SK-N-SH treated with all-trans-retinoic acid at 6 μM for 48 hours (cell line): Measurements from ENCODE around the gene PIK3AP1.

Source experiments
- PATZ1 ChIP-seq: fragments of 250-450 bp; sonication (Bioruptor Pico); IDR thresholded peaks from 2 replicates; pipeline ENCODE4 v1.8.0; 2020; ENCODE audit warnings: mild to moderate bottlenecking, moderate library complexity, borderline replicate concordance
- POU6F1 ChIP-seq: fragments of 250-450 bp; sonication (Bioruptor Pico); IDR thresholded peaks from 2 replicates; pipeline ENCODE4 v1.8.0; 2021; ENCODE audit warnings: low read depth, mild to moderate bottlenecking, moderate library complexity, borderline replicate concordance
- PPARA ChIP-seq: fragments of 250-450 bp; sonication (Bioruptor Pico); IDR thresholded peaks from 2 replicates; pipeline ENCODE4 v1.5.0; 2020; ENCODE audit warnings: mild to moderate bottlenecking, borderline replicate concordance
- TSHZ2 ChIP-seq: fragments of 250-450 bp; sonication (Bioruptor Pico); IDR thresholded peaks from 2 replicates; pipeline ENCODE4 v1.5.0; 2020; ENCODE audit warnings: mild to moderate bottlenecking, moderate library complexity
- ZFP3 ChIP-seq: fragments of 250-450 bp; sonication (Bioruptor Pico); IDR thresholded peaks from 2 replicates; pipeline ENCODE4 v1.5.0; 2020; ENCODE audit warnings: mild to moderate bottlenecking, moderate library complexity

- TF ChIP-seq PATZ1 (CRISPR knock-in tag) (no peak), POU6F1 (no peak), TSHZ2 (no peak), PPARA (CRISPR knock-in tag) (no peak), ZFP3 (CRISPR knock-in tag) (no peak)
These were observed 49.0 kb downstream of the PIK3AP1 start for GRCh38 chr10:96671211-96671890.
